Measurements from ENCODE around the gene SEMA5B.

Gene SEMA5B

DNA sequence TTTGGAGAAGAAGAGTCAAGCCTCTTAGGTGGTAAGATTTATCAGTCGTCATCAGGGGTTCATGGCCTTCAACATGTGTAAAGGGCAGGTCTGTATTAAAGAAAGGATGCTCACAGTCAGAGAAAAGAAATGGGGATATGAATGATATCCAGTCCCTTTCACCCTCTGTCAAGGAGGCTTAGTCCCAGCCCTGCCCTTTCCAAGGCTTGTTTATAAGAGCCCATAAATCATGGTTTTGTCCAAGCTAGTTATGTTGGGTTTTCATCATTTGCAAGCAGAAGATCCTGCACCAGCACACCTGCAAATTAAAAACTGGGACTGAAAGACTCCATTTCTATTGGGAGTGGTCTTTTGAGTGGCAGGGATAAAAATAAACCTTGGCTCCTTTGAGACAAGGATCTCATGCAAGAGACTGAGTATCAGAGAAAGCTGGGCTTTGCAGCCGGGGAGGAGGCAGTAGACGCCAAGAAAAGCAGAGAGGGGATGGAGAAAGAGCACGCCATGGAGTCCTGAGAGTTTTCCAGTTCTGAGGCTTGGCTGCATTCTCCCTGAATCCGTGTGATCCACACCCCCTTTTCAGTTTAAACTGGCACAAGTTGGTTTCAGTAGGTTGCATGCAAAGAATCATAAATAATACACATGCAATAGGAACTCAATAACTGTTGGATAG is 26.7 kb upstream of the SEMA5B start:
- DNase-seq: no peak

DNA sequence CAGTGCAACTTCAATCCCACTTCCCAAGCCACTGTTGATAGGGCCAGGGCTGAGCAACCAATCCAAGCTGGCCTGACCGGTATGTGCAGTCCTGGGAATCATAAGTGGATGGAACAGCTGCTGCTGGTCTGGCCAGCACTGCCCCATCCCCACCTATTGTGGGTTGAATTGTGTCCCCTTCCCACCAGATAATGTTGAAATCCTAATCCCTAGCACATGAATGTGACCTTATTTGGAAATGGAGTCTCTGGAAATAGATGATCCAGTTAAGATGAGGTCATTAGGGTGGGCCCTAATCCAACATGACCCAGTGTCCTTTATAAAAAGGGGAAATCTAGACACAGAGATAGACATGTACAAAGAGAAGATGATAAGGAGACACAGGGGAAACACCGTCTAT is 25.5 kb upstream of the SEMA5B start:
- DNase-seq: no peak

DNA sequence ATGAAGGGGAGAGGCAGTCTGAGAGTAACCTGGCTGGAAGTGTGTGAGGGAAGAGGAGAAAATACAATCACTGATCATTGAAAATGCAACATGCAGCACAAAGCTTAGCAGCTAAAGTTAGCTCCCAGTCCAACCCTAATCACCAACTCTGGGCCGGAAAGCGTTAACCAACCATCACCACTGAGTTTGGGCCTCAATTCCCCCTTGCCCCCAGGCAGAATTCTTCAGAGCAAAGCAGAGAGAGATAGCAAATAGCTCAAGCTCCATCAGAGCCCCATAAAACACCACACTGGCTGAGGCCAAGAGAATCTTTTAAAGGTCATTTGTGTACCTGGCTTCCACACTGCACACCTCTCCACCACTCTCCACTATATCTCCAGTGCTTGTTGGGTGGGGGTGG is 23.1 kb upstream of the SEMA5B start:
- DNase-seq: no peak

DNA sequence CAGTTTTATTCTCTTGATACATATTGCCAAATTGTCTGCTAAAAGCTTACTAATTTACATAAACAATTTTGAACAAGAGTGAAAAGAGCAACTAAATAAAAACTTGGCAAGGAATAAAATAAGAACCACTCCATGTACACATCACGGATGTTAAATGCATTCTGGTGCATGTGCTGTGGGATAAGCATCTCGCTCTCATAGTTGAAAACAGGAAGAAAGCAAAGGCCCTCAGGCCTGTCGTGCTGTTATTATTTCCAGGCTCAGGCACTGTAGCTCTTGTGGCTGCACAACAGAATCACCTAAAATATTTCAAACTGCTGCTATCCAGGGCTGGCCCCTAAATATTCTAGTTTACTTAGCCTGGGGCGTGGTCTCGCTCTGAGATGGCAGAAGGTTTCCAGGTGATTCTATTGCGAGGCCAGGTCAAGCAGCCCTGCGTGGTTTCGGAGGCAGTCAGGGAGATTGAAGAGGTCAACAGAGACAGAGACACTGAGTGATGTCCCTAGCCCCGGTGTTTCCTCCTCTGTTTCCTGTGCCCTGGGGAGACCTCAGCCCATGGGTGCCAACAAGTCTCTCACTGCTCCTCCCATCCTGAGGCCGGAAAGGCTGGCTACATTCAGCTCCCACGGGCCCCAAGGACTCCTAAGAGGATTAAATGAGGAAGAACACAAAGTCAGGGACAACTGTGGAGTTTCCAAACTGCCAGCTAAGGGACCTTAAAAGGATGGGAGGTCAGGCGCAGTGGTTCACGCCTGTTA is 21.1 kb upstream of the SEMA5B start:
- no peak for DNase-seq

DNA sequence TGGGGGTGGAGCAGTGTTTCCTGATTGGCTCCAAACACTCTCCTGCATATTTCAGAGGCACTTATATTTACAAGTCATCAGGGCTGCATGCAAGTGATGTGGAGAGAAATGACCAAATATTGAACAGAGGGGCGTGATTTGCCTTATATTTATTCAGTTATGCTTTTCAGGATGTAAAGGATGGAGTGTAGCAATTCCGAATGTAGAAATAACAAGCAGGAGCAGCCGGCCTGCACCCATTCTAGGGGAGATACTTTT is 19.4 kb upstream of the SEMA5B start:
- no peak for DNase-seq

DNA sequence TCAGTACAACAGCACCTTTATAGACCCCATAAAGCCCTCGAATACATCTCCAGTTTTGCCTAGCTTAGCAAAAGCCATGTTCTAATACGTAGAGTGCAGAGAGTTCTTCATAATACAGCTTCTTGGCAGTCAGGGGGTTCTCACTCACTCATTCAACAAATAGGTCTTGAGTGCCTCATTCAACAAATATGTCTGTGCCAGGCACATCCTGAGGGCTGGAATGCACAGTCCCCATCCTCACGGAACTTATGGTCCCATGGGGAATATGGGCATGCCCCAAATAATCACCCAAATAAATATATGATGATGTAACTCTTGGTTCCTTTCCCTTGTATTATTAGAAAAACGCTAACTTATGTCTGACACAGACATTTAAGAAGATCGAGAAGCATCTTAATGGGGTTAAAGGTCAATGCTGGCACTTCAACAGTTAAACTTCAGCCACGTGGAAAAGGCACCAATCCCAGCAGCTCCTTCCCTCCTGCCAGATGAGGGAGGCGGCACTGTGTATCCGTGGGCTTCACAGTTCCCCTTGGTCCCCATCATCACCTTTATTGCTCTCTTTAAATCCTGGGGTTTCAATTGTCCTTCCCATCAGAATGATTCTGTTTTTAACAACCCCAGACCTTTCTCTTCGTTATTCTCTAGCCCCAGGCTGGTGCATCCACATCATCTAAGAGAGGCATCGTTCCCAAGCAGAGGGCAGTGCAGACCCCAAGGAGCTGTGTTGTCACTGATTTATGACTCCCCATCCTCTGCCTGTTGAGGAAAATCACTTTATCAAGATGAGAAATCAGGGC is 18.9 kb upstream of the SEMA5B start:
- DNase-seq: no peak

DNA sequence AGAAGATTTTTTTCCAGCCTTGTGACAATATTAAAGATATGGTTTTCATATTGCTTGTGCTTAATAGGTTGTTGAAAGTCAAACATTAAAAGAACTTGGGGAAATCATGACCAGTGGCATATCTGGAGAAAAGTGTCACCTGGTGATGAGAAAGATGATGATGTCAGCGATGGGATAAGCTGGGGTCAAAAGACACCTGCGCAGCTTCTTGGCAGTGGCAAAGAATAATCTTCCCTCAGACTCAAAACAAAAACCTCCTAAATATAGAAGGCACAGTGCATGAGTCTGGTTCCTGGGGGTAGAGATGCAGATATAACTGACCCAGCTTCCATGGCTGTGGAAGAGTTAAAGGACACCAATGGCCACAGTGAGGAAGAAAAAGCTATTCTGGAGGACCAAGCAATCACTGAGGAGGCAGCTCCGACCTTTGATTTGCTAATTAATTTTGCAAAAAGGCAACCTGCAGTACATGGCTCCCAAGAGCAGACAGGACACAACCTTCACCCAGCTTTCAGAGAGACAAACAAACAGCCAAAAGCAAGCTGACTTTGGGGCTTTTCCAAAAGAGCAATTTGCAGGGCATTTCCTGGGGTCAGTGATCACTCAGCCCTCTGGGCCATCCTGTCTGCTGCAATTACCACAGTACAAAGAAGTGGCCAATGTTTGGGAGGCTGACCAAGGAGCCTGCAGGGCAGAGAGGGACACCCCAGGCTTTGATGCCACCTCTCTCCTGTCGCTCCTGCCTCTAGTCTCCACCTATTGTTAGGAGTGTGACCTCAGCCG is 17.6 kb upstream of the SEMA5B start:
- DNase-seq: no peak

DNA sequence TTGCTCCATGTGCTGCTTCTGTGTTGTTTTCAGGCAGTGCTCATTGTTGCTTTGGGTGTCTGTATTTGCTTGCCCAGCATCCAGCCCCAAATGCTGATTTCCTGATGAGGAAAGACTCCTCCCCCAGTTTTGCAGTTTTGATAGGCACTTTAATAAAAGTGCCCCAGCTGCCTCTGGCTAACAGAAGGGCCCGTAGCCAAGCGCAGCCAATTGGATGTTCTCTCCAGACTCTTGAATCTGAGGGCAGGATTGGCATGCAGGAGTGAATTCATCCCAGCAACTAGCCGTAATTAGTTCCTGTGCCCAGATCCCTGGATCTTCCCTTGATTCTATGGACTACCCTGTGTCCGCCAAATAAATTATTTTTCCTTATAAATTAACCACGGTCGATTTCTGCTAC is 14.8 kb upstream of the SEMA5B start:
- no peak for DNase-seq

DNA sequence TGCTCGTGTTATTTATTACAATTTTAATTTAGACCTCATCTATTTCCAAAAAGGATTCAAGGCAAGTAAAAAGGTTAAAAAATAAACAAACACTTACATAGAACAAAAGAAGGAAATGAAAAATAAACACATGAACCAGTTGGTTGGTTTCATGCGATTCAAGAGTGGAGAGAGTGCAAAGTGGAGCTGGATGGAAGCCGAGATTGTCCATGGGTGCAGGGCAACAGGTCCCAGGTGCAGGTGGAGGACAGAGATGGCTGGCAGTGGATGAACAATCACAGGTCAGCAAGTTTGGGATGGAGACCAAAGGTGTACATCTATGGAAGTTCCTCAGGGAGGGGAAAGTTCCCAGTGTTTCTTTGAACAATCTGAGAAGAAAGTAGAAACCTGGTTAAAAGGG is 11.6 kb upstream of the SEMA5B start:
- DNase-seq: no peak

DNA sequence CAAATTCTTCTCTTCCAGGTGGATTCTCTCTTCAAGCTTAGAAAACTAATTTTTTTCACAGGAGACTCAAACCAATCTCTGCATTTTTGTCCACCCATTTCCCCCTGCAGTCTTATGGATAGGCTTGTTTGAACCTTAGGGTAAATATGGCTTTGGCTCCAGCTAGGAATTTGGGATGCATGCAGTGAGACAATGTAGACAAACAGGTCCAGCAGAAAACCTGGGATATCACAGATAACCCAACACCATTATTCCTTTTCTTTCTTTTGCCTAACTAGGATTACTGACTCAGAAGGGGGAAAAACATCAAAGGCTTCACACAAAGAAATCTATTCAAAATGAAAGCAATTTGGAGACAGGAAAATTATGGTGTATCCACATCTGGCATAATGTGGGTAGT is 11.2 kb upstream of the SEMA5B start:
- DNase-seq: no peak

DNA sequence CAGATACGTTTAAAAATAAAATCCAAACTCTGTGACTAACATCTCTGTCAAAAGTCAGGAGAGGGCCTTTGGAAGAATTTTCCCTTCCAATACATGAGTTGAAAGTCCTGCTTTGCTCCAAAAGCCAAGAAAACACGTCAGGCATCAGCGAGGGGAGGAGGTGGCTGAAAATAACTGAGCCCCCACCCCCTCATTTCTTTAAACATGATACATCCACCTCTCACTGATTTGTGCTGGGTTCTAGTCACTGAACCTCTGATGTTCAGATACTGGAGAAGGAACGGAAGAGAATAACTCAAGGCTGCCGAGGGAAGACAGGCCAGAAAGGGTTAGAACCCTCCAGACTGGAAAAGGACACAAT is 9.4 kb upstream of the SEMA5B start:
- no peak for DNase-seq

DNA sequence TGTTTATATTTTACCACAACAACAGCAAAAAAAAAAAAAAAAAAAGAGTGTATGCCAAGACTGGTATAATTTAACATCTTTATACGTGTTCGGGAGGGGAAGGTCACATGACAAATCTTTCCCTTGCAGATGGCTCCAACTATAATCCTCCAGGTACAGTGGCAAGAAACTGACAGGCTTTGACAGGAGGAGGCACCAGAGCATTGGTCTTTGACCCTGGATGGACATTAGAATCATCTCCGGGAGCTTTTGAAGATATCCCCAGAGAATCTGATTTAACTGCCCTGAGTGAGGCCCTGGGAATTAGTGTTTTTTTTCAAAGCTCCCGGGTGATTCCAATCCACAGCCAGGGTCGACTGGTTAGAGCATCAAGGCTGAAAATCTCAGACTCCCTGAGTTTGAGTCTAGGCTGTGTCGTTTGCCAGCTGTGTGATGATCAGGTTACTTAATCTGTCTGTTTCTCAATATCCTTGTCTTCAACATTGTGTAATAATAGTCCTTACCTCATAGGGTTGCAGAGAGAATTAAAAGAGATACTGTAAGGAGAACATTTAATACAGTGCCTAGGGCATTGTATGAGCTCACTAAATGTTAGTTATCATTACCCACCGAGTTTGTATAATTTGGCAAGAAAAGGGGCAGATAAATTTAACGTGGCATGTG is 8.9 kb upstream of the SEMA5B start:
- DNase-seq: no peak

DNA sequence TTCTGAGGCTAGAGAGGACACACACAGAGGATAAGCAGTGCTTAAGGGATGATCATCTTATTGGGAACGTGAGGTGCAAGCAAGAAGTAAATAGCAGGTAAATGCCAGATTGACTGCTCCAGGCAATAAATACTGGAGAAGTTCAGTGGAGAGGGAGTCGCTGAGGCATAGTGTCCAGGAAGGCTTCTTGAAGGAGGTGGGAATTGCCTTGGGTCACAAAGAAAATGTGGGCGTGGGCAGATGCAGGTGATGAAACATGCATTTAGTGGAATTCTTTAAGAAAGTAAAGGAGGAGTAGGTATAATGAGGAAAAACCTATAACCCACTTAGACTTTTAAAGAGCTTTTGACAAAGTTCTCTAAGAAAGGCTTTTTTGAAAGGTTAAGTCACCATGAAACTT is 7.4 kb upstream of the SEMA5B start:
- DNase-seq: no peak

DNA sequence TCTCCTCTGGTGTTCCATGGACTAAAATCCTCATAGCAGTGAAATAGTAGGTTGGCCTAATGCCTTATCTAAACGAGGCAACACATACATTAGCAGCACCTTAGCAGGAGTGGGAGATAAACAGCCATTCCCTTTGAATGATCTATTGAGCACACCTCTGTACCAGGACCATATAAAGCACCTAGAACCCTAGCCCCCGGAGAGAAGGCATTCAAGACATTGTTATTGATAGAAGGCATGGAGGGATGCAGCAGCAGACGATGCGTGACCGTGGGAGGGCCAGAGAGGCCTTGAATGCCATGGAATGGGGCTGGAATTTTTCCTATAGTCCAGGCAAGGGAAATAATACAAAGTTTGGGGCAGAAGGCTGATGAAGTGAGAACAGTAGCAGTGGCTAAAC is 6.6 kb upstream of the SEMA5B start:
- DNase-seq: no peak

DNA sequence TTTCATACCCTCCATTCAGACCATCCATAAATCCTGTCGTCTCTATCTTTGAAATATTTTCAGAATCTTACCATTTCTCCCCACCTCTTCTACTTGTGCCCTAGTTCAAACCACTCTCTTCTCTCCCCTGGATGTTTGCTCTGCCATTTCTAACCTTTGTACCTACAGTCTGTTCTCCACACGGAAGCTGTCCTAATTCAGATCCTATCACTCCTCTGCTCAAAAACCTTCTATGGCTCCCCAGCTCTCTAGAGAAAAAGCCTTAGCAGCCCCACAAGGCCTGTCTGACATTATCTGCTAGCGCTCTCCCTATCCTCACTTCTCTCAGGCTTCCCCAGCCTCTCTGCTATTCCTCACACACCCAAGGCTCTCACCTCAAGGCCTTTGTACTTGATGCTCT is 4.5 kb upstream of the SEMA5B start:
- DNase-seq: no peak

DNA sequence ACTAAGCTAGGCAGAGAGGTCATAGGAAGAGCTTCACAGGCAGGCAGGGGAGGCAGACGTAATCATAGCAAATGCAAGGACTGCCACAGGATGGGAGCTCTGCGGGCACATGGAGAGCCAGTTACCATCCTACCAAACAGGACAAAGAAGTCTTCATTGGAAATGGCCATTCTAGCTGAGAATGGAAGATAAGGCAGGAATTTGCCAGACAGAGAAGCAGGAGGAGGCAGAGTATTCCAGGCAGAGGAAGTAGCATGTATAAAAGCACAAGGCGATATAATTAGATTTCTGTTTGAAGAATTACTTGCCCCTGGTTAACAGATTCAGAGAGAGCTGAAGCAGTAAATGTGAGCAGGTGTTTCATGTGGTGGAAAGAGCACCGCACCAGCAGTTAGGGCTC is 3.5 kb upstream of the SEMA5B start:
- DNase-seq: no peak

DNA sequence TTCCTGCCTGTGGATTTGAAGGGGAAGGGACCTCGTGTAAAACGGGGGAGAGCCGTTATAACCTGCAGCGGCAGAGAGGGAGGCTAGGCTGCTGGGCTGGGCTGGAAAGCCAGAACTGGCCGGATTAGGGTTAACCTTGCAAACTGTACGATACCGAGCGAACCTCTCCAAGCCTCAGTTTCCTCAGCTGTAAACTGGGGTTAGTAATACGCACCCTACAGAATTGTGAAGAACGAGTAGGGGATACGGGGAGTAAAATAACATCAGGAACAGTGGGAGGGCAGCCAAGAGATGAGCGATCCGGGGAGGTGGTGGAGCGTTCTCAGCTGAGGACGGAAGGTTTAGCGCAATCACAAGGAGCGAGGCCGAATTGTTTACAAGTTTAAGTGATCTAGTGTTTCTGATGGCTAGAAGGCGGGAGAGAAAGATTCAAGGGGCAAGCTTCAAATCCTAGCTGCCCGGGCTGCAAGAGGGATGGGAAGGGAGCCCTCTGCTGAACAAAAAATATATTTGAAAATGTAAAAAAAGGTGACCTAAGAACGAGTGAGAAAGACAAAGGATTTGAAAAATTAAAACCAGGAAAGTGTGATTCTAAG is 768 bp upstream of the SEMA5B start:
- DNase-seq: peak; percentile 57

DNA sequence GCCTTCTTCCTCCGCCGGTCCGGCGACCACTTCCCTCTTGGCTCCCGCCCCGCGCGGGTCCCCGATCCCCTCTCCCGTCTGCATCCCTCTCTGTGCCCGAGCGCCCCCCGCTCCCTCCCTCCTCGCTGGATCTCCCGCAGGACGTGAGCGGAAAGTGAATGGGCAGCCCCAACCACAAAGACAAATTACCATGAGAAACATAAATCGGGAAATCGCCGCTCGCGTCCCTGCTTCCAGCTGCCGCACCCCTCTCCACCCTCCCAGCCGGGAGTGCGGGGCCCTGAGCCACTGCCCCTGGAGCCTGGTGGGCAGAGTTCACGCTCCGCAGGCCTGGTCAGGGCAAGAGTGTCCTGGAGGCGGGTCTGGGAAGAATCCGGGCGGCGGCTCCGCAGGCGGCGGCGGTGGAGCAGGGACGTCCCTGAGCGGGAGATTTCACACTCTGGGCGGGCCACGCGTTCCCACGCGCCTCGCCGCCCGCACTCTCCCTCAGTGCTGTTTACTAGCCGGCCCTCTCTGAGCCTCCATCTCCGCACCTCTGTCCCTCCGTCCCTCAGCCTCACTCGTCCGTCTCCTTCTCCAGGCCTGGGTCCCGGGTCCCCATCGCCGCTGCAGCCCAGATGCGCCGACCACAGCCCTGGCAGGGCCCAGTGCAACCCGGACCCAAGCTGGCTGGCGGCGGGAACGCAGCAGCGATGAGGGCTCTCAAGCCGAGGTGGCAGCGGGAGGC is 835 bp downstream of the SEMA5B start:
- no peak for DNase-seq

DNA sequence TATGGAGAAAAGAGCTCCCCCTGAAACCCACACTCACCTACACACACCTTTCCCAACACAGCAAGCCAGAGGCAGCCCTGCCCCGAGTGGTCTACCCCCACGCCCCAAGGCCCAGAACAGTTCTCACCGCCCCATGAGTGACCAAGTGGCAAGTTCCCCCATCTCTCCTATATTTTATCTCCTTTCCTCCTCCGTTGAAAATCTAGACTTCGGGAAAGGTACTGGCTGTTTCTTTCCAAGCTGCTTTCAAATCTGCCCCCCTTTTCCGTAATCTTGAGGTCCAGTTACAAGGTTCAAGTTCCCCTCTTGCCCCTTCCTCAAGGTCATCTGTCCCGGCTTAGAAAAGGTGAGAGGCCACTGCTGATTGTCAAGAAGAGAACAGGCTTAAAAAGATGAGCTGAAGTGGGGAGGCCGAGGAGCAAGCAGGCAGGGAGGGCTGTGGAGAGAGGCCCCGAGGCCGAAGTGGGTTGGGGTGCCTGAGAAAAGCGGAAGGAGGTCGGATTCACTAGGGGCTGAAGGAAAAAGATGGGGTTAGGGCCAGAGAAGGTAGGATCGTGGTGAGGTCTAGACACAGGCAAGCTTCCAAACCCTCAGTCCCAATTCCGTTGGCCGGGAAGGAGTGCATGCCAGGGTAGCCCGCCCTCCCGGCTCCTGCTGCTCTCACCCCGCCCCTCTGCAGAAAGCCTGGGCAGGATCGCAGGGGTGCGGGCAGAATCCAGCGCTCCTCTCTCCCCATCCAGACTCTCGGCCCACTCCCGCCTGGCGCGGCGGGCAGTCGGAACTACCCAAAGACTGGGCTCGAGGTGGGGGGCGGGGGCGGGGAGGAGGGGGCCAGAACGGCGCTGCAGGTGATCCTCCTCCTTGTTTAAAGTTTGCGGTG is 1.7 kb downstream of the SEMA5B start:
- DNase-seq: no peak

DNA sequence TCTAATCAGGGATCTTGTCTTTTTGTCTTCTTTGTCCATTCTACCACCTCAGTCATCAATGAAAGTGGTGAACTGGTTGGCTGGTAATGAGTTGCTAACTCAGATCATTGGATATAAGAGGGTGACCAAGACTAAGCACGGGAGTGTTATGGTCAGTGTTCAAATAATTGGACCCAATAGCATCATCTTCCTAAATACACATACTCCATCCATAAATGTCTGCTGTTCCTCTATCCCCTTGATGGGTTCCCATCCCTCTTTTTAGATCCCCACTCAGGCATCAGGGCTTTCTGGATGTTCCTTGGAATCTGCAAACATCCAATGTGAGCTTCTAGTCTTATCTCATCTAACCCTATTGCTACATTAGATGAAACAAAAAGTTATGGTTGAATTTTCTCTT is 3.5 kb downstream of the SEMA5B start:
- no peak for DNase-seq

DNA sequence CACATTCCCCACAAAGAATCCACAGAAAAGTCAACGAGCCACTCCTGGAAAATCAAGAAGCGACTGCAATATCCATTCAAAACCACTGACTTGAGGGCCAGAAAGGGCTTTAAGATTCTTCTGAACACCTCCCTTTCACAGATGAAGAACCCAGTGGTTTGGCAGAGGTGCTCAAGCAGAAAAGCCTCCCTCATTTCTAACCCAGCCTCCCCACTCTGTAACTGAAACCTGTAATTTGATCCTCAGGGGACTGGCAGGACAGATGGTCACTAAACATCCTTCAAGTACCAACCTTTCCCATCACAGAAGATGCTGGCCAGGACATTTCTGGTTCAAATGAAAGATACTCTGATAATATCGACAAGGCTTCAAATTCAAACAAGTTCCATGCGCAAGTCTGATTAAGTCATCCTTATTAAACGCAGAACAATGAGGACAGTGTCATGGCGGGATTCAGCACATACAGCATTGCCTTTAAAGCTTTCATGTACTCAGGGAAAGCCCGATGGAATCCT is 5.5 kb downstream of the SEMA5B start:
- DNase-seq: no peak
